Measurements from ENCODE around the gene PPM1D.
"Not testable (repeated sequence)": the region's sequence is repeated elsewhere in the genome, so short reads cannot be mapped to it uniquely, and the experiment has no call there.

Gene PPM1D

DNA sequence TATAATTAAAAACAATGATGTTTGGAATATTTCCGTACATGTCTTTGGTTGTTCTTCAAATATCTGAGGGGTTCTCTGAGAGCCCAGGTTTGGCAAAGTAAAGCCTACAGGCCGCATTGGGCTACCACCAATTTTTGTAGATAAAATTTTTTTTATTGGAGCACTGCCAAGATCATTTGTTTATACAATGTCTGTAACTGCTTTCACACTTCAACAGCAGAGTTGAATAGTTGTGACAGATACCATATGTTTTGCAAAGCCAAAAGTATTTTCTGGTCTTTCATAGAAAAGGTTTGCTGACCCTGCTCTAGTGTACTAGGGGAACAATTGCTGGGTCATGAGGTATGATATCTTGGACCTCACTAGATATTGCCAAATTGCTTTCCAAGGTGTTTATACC lies 10.5 kb downstream of the PPM1D start:
- H3K9me3 ChIP-seq (ENCODE audit: insufficient read depth, low read depth, low read length), result no peaks in the 10 kb centered on the region
- no peaks in the 10 kb centered on the region for H3K27me3 ChIP-seq (ENCODE audit: insufficient read depth, low read length)
- no peaks in the 10 kb centered on the region for H3K36me3 ChIP-seq (ENCODE audit: insufficient read depth, low read depth, low read length)
- H3K27ac ChIP-seq (ENCODE audit: low read length), result no peak overlapping the region
- no peaks in the 10 kb centered on the region for H3K4me1 ChIP-seq (ENCODE audit: insufficient read depth, low read length)
- no peak overlapping the region for H3K9ac ChIP-seq (ENCODE audit: low read depth, low read length)
- H3K4me3 ChIP-seq (ENCODE audit: low read length), result no peak overlapping the region

DNA sequence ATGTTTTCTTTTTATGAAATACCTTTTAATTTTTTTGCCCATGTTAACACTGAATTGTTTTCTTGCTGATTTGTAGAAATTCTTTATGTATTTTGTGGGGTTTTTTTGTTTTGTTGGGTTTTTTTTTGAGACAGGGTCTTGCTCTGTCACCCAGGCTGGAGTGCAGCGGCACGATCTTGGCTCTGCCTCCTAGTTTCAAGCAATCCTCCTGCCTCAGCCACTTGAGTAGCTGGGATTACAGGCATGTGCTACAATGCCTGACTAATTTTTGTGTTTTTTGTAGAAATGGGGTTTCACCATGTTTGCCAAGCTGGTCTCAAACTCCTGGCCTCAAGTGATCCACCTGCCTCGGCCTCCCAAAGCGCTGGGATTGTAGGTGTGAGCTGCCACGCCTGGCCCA lies 11.3 kb downstream of the PPM1D start:
- not testable (repeated sequence) for H3K4me1 ChIP-seq (ENCODE audit: insufficient read depth, low read length); H3K9me3 ChIP-seq (ENCODE audit: insufficient read depth, low read depth, low read length); H3K9ac ChIP-seq (ENCODE audit: low read depth, low read length); H3K4me3 ChIP-seq (ENCODE audit: low read length); H3K36me3 ChIP-seq (ENCODE audit: insufficient read depth, low read depth, low read length); H3K27me3 ChIP-seq (ENCODE audit: insufficient read depth, low read length); H3K27ac ChIP-seq (ENCODE audit: low read length)

DNA sequence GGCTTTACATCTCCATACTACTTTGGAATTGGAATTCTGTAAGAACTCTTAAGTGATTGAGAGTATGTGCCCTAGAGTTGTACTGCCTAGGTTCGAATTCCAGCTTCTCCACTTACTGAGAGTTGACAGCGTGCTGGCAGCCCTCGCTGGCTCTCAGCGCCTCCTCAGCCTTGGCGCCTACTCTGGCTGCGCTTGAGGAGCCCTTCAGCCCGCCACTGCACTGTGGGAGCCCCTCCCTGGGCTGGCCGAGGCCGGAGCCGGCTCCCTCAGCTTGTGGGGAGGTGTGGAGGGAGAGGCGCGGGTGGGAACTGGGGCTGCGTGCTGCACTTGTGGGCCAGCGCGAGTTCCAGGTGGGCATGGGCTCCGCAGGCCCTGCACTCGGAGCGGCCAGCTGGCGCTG lies 13.3 kb downstream of the PPM1D start:
- Histone ChIP-seq H3K4me3 (ENCODE audit: low read length) (no peak overlapping the region), H3K4me1 (ENCODE audit: insufficient read depth, low read length) (no peaks in the 10 kb centered on the region), H3K9ac (ENCODE audit: low read depth, low read length) (no peak overlapping the region), H3K27me3 (ENCODE audit: insufficient read depth, low read length) (no peaks in the 10 kb centered on the region), H3K9me3 (ENCODE audit: insufficient read depth, low read depth, low read length) (no peaks in the 10 kb centered on the region), H3K27ac (ENCODE audit: low read length) (no peak overlapping the region), H3K36me3 (ENCODE audit: insufficient read depth, low read depth, low read length) (no peaks in the 10 kb centered on the region)

DNA sequence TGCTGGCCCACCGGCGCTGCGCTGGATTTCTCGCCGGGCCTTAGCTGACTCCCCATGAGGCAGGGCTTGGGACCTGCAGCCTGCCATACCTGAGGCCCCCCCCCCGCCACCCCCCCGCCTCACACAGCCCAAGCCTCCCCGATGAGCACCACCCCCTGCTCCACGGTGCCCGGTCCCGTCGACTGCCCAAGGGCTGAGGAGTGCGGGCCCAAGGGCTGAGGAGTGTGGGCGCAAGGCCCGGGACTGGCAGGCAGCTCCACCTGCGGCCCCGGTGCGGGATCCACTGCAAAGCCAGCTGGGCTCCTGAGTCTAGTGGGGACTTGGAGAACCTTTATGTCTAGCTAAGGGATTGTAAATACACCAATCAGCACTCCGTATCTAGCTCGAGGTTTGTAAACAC lies 13.8 kb downstream of the PPM1D start:
- not testable (repeated sequence) for H3K27me3 ChIP-seq (ENCODE audit: insufficient read depth, low read length); H3K36me3 ChIP-seq (ENCODE audit: insufficient read depth, low read depth, low read length); H3K4me3 ChIP-seq (ENCODE audit: low read length); H3K9me3 ChIP-seq (ENCODE audit: insufficient read depth, low read depth, low read length); H3K4me1 ChIP-seq (ENCODE audit: insufficient read depth, low read length); H3K27ac ChIP-seq (ENCODE audit: low read length); H3K9ac ChIP-seq (ENCODE audit: low read depth, low read length)

DNA sequence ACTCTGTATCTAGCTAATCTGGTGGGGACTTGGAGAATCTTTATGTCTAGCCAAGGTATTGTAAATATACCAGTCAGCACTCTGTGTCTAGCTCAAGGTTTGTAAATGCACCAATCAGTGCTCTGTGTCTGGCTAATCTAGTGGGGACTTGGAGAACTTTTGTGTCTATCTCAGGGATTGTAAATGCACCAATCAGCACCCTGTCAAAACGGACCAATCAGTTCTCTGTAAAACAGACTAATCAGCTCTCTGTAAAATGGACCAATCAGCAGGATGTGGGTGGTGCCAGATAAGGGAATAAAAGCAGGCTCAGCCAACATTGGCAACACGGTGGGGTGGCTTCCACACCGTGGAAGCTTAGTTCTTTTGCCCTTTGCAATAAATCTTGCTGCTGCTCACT lies 14.3 kb downstream of the PPM1D start:
- not testable (repeated sequence) for H3K27me3 ChIP-seq (ENCODE audit: insufficient read depth, low read length); H3K36me3 ChIP-seq (ENCODE audit: insufficient read depth, low read depth, low read length); H3K9ac ChIP-seq (ENCODE audit: low read depth, low read length); H3K27ac ChIP-seq (ENCODE audit: low read length); H3K4me3 ChIP-seq (ENCODE audit: low read length); H3K9me3 ChIP-seq (ENCODE audit: insufficient read depth, low read depth, low read length); H3K4me1 ChIP-seq (ENCODE audit: insufficient read depth, low read length)

DNA sequence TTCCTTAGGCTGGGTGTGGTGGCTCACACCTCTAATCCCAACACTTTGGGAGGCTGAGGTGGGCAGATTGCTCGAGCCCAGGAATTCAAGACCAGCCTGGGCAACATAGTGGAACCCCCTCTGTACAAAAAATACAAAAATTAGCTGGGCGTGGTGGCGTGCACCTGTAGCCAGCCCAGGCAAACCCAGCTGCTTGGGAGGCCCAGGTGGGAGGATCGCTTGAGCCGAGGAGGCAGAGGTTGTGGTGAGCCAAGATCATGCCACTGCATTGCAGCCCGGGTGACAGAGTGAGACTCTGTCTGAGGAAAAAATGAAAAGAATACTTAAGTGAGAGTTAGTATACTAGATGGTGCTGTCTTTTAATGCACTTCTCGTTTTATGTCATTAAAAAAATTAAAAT lies 15.1 kb downstream of the PPM1D start:
- Histone ChIP-seq H3K4me1 (ENCODE audit: insufficient read depth, low read length) (no peaks in the 10 kb centered on the region), H3K36me3 (ENCODE audit: insufficient read depth, low read depth, low read length) (no peaks in the 10 kb centered on the region), H3K9me3 (ENCODE audit: insufficient read depth, low read depth, low read length) (no peaks in the 10 kb centered on the region), H3K27me3 (ENCODE audit: insufficient read depth, low read length) (no peaks in the 10 kb centered on the region), H3K4me3 (ENCODE audit: low read length) (no peak overlapping the region), H3K9ac (ENCODE audit: low read depth, low read length) (no peak overlapping the region), H3K27ac (ENCODE audit: low read length) (no peak overlapping the region)

DNA sequence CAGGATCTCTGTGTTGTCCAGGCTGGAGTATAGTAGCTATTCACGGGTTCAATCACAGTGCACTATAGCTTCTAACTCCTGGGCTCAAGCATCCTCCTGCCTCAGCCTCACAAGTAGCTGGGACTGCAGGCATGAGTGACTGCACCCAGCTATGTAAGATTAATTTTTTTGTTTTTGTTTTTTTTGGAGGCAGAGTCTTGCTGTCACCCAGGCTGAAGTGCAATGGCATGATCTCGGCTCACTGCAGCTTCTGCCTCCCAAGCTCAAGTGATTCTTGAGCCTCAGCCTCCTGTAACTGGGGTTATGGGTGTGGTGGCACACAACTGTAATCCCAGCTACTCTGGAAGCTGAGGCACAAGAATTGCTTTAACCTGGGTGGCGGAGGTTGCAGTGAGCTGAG lies 15.8 kb downstream of the PPM1D start:
- no peak overlapping the region for H3K9ac ChIP-seq (ENCODE audit: low read depth, low read length)
- no peaks in the 10 kb centered on the region for H3K36me3 ChIP-seq (ENCODE audit: insufficient read depth, low read depth, low read length)
- H3K27me3 ChIP-seq (ENCODE audit: insufficient read depth, low read length), result no peaks in the 10 kb centered on the region
- no peak overlapping the region for H3K4me3 ChIP-seq (ENCODE audit: low read length)
- H3K9me3 ChIP-seq (ENCODE audit: insufficient read depth, low read depth, low read length), result no peaks in the 10 kb centered on the region
- H3K27ac ChIP-seq (ENCODE audit: low read length), result no peak overlapping the region
- no peaks in the 10 kb centered on the region for H3K4me1 ChIP-seq (ENCODE audit: insufficient read depth, low read length)

DNA sequence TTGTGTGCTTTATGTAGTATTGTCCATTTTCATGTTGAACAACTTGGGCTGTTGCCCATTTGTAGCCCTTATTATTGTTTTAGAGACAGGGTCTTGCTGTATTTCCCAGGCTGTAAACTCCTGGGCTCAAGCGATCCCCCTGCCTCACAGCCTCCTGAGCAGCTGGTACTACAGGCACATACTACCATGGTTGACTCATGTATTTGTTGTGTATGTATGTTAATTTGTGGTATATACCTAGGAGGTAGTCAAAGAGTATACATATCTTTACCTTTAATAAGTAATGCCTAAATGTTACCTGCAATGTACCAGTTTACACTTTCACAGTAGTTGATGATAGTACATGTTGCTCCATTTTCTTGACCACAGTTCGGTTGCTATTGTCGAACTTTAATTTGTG lies 18.1 kb downstream of the PPM1D start:
- H3K27ac ChIP-seq (ENCODE audit: low read length), result no peak overlapping the region
- H3K9ac ChIP-seq (ENCODE audit: low read depth, low read length), result no peak overlapping the region
- no peaks in the 10 kb centered on the region for H3K27me3 ChIP-seq (ENCODE audit: insufficient read depth, low read length)
- H3K36me3 ChIP-seq (ENCODE audit: insufficient read depth, low read depth, low read length), result no peaks in the 10 kb centered on the region
- no peak overlapping the region for H3K4me3 ChIP-seq (ENCODE audit: low read length)
- H3K9me3 ChIP-seq (ENCODE audit: insufficient read depth, low read depth, low read length), result no peaks in the 10 kb centered on the region
- H3K4me1 ChIP-seq (ENCODE audit: insufficient read depth, low read length), result no peaks in the 10 kb centered on the region

DNA sequence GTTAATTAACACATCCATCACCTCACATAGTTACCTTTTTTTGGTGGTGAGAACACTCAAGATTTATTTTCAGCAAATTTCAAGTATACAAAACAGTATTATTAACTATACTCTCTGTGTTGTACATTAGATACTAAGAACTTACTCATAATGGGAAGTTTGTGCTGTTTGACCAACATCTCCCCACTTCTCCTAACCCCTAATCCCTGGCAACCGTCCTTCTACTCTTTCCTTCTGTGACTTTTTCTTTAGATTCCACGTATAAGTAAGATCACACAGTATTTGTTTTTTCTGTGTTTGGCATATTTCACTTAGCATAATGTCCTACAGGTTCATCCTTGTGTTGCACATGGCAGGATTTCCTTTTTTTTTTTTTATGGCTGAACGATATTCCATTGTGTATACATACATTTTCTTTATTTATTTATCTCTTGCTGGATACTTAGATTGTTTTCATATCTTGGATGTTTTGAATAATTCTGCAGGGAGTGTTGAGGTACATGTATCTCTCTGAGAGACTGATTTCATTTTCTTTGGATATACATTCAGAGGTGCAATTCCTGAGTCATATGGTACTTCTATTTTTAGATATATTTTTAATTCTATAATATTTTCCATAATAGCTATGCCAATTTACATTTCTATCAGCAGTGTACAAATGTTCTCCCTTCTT lies 19.0 kb downstream of the PPM1D start:
- Histone ChIP-seq H3K4me3 (ENCODE audit: low read length) (no peak overlapping the region), H3K4me1 (ENCODE audit: insufficient read depth, low read length) (no peaks in the 10 kb centered on the region), H3K27ac (ENCODE audit: low read length) (no peak overlapping the region), H3K9ac (ENCODE audit: low read depth, low read length) (no peak overlapping the region), H3K36me3 (ENCODE audit: insufficient read depth, low read depth, low read length) (no peaks in the 10 kb centered on the region), H3K9me3 (ENCODE audit: insufficient read depth, low read depth, low read length) (no peaks in the 10 kb centered on the region), H3K27me3 (ENCODE audit: insufficient read depth, low read length) (no peaks in the 10 kb centered on the region)

DNA sequence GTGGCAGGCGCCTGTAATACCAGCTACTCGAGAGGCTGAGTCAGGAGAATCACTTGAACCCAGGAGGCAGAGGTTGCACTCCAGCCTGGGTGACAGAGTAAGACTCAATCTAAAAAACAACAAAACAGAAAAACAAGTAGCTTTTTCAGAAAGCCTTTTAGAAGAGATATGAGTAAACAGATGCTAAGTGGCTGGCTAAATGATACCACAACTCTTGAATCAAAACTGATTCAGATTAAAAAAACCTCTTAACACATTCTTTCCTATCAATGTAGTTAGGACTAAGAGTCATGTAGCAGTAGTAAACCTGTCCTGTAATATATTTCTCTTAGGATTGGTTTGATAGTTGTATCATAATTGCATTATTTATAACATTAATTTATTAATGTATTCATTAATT lies 23.0 kb downstream of the PPM1D start:
- Histone ChIP-seq H3K4me1 (ENCODE audit: insufficient read depth, low read length) (no peaks in the 10 kb centered on the region), H3K4me3 (ENCODE audit: low read length) (no peak overlapping the region), H3K27me3 (ENCODE audit: insufficient read depth, low read length) (no peaks in the 10 kb centered on the region), H3K9ac (ENCODE audit: low read depth, low read length) (no peak overlapping the region), H3K36me3 (ENCODE audit: insufficient read depth, low read depth, low read length) (peaks cover 6% of the 10 kb centered on the region; the same call in 1 of the 2 replicates), H3K27ac (ENCODE audit: low read length) (no peak overlapping the region), H3K9me3 (ENCODE audit: insufficient read depth, low read depth, low read length) (no peaks in the 10 kb centered on the region)

DNA sequence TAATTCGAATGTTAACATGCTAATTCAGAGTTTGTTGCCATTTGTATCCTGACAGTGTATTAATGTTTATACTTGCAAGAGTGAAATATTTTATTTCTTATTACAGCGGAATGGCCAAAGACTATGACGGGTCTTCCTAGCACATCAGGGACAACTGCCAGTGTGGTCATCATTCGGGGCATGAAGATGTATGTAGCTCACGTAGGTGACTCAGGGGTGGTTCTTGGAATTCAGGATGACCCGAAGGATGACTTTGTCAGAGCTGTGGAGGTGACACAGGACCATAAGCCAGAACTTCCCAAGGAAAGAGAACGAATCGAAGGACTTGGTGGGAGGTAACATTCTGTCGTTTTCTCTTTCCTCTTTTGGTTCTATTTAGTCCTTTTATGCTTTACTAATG lies 23.4 kb downstream of the PPM1D start:
- no peaks in the 10 kb centered on the region for H3K4me1 ChIP-seq (ENCODE audit: insufficient read depth, low read length)
- H3K36me3 ChIP-seq (ENCODE audit: insufficient read depth, low read depth, low read length), result peaks cover 6% of the 10 kb centered on the region; the same call in 1 of the 2 replicates
- H3K27ac ChIP-seq (ENCODE audit: low read length), result no peak overlapping the region
- no peaks in the 10 kb centered on the region for H3K9me3 ChIP-seq (ENCODE audit: insufficient read depth, low read depth, low read length)
- no peak overlapping the region for H3K9ac ChIP-seq (ENCODE audit: low read depth, low read length)
- H3K27me3 ChIP-seq (ENCODE audit: insufficient read depth, low read length), result no peaks in the 10 kb centered on the region
- H3K4me3 ChIP-seq (ENCODE audit: low read length), result no peak overlapping the region

DNA sequence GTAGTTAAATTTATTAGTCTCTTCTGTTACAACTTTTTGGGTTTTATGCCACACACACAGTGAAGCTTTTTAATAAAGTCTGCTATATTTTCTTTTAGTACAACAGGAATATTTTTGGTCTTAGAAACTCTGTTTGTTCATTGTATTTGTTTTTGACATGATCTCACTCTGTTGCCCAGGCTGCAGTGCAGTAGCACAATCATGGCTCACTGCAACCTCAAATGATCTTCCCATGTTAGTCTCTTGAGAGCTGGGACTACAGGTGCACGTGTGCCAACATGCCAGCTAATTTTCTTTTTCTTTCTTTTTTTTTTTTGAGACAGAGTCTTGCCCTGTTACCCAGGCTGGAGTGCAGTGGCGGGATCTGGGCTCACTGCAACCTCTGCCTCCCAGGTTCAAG lies 27.1 kb downstream of the PPM1D start:
- Histone ChIP-seq H3K4me1 (ENCODE audit: insufficient read depth, low read length) (no peaks in the 10 kb centered on the region), H3K9me3 (ENCODE audit: insufficient read depth, low read depth, low read length) (no peaks in the 10 kb centered on the region), H3K36me3 (ENCODE audit: insufficient read depth, low read depth, low read length) (peaks cover 12% of the 10 kb centered on the region), H3K9ac (ENCODE audit: low read depth, low read length) (no peak overlapping the region), H3K27me3 (ENCODE audit: insufficient read depth, low read length) (no peaks in the 10 kb centered on the region), H3K4me3 (ENCODE audit: low read length) (no peak overlapping the region), H3K27ac (ENCODE audit: low read length) (no peak overlapping the region)

All from iPS-20b (cell line).